EH (cell line): ENCODE measurements around the gene SLC24A3.

Experiments used
- DNase-seq: peaks from one replicate; pipeline ENCODE4 v3.0.0-alpha.2; 2015; ENCODE audit warnings: low read depth

SLC24A3 gene

DNA sequence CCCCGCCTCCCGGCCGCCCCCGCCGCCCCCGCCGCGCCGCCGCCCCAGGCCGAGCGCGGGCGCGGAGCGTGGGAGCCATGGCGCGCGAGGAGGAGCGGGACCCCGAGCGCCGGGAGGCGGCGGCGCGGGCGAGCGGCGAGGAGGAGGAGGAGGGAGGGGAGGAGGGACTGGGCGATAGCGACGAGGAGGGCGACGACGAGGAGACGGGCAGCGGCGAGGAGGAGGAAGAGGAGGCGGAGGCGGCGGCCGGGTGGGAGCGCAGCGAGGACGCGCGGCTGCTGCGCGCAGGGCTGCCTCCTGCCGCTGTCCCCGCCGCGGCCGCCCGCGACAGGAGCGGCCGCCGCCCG lies at the start of gene SLC24A3:
Gene SLC24A3, plus strand, starts transcription at position 174 of the 347 bp plus-strand sequence.
- DNase-seq = no peak

GRCh38 chr20:19170148-19170547 lies 42.3 kb upstream of the SLC24A3 start:
- DNase-seq = no peak

DNA sequence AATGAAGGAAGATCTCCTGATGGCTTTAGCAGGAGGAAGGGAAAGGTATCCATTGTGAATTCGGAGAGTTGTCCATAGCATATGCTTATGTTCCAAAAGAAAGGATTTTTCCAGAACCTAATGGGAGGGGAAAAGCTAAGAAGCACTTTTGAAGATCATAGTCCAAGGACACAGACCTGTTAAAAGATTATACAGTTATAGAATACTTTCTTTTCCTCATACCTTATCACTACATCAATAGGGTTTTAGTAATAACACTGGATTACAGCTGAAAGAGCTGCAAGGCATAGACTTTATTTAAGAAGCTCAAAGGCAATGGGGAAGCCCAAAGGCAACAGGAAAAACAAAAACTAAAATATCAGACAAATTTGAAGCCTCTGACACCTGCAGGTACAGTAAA lies 39.8 kb upstream of the SLC24A3 start:
- DNase-seq = no peak

DNA sequence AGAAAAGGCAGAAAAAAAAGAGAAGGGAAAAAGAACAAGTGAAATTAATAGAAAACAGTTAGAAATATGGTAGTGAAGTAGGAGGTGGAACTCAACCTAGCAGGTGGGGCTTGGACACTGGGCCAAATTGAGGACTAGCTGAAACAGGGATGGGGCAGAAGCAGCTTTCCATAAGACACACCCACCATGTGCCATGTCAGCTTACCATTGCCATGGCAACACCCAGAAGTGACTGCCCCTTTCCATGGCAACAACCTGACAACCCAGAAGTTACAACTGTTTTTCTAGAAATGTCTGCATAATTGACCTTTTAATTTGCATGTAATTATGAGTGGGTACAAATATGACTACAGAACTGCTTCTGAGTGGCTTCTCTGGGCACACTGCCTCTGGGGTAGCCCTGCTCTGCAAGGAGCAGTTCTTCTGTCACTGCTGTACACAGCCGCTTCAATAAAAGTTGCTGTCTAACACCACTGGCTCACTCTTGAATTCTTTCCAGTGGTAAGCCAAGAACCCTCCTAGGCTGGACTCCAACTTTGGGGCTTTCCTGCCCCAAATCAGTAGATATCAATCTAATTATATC lies 35.9 kb upstream of the SLC24A3 start:
- DNase-seq = no peak

GRCh38 chr20:19181552-19181951 lies 30.9 kb upstream of the SLC24A3 start:
- DNase-seq = peak; percentile 9

- no peak for DNase-seq
Measured at GRCh38 chr20:19185083-19185482, 27.4 kb upstream of the SLC24A3 start.

DNA sequence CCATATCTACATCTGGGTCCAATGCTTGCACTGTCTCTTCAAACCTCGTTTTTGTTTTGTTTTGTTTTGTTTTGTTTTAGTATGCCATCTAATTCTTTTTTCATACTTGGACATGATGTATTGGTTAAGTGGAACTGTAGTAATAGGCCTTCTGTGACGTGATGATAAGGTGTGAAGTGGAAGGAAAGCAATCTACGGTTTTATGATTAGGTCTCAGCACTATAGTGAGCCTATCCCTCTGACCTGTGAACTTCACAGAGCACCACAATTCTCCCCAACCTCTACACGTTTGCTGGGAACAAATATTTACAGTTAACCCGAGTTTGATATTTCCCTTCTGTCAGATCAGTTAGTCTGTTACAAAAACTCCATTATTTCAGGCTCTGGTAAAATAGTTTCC lies 19.1 kb upstream of the SLC24A3 start:
- no peak for DNase-seq

- peak; percentile 58 for DNase-seq
Measured at GRCh38 chr20:19205981-19206396, 6.5 kb upstream of the SLC24A3 start.

DNA sequence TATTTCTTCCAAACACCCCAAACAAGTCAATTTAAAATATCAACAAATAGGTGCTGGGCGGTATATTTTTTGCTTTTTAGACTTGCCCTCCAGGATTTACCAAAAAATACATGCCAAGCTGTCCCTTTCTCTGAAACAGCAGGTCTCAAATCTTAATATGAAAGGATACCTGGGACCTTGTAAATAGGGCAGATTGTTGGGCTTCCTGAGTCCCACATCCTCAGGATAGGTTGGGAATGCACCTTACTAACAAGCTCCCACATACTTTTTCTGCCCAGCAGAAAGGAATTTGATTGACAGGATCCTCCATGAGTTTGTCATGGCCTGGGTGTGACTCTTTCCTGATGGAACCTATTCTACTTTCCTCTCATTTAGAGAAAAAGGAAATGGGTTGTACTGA lies 4.9 kb upstream of the SLC24A3 start:
- DNase-seq = no peak

DNA sequence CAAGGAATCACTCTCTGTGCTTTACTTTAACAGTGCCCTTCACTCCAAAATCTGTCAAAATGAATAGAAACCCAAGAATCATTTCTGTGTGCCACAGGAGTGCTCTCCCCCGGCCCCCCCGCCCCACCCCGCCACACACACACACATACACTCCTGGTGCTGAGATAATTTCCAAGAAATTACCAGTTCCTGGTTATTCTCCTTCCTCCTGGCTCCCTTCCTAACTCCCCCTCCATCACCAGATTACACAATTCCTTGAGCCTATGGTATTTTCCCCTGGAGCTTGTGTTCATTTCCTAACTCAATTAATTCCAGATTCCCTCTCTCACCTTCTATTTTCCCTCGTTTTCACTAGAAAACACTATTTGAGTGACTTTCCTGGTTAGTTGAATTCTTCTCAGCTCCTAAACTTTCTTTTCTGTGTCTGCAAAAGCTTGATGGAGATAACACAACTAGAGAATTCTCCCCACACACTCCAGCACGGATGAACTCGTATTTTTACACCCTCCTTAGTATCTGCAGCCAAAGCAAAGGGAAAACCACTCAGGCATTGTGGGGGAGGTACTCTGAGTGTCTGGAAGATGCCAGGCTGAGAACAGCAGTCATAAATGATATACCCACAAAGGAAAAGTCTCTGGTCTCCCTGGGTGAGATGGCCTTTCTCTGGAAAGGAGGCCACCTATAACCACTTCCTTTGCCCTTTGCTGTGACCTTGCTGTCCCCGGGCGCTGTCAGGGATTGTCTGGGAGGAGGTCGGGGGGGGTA lies 1.9 kb upstream of the SLC24A3 start:
- DNase-seq = peak; percentile 69

DNA sequence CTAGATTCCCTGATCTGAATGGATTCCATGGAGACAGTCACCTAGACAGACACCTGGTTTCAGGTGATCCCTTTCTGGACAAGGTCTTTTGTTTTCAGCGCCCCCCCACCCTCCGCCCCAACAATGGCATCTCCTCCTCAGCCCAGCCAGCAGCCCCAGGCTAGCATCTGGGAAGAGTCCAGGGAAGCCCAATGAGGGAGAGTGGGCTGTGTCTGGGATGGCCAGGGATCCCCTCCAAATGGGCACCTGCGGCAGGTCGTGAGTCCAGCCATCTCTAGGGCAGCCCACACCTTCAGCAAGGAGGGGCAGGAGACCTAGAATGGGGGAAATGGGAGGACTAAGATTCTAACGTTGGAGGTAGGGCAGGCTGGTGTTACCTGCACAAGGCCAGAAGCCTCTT lies 1.2 kb upstream of the SLC24A3 start:
- DNase-seq = no peak

- DNase-seq = peak; percentile 34
Measured at GRCh38 chr20:19211661-19212468, 577 bp upstream of the SLC24A3 start.

- DNase-seq = peak; percentile 77
Measured at GRCh38 chr20:19212821-19213502, 520 bp downstream of the SLC24A3 start.

DNA sequence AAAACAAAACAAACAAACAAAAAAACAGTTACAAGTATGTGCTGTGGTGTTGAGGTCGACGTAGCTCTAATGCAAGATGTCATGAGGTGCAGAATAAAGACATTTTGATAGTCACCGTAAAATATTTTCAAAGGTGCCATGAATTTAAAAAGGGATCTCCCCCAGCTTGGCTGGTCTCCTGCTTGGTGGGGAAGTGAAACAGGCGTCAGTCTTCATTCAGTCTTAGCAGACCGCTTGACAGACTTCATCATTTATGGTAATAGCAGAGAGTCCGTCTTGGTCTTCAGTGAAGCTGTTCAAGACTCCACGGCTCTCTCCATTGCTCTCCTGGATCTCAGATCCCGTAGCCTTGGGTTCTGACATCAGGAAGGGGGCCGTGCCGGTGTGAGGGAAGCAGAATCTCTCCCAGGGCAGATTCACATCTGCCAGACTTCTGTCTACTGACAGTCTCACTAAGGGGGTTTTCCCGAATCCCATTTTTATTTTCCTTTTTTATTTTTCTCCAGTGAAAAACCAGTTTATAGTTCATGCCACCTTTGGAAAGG lies 1.6 kb downstream of the SLC24A3 start:
- no peak for DNase-seq

DNA sequence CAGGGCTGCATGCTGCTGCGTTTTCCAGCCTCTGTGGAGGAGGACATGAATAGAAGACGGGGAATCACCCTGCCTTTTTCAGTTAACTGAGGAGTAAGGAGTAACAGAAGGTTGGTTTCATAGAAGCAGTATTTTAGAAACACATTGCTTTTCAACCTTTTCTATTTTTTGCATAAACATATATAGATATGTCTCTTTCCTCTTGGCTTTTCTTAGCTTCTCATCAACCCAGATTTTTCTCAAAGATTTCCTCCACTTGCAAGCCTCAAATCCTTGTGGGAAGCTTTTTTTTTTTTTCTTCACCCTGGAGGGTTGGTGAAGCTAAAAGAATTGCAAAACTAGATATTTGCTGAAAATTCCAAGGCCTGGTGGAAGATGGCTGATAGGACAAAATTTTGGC lies 6.0 kb downstream of the SLC24A3 start:
- DNase-seq = peak; percentile 1

DNA sequence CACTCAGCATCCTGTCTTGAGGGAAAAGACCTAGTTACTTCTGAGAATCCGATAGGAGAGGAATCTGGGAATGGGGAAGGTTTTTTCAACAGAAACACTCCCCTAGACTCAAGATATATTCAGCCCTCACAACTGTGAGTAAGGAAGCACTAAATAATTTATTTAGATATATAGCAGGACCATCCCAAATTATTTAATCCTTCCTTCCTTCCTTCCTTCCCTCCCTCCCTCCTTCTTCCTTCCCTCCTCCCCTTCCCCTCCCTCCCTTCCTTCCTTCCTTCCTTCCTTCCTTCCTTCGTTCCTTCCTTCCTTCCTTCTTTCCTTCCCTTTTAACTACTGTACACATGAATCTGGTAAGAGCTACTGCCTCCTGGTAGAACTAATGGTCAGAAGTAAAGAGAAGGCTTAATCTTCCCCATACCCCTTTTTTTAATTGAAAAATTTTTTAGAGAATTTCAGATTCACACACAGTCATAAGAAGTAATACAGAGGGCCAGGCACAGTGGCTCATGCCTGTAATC lies 10.1 kb downstream of the SLC24A3 start:
- DNase-seq = no peak

- peak; percentile 7 for DNase-seq
Measured at GRCh38 chr20:19223640-19224039, 11.2 kb downstream of the SLC24A3 start.

DNA sequence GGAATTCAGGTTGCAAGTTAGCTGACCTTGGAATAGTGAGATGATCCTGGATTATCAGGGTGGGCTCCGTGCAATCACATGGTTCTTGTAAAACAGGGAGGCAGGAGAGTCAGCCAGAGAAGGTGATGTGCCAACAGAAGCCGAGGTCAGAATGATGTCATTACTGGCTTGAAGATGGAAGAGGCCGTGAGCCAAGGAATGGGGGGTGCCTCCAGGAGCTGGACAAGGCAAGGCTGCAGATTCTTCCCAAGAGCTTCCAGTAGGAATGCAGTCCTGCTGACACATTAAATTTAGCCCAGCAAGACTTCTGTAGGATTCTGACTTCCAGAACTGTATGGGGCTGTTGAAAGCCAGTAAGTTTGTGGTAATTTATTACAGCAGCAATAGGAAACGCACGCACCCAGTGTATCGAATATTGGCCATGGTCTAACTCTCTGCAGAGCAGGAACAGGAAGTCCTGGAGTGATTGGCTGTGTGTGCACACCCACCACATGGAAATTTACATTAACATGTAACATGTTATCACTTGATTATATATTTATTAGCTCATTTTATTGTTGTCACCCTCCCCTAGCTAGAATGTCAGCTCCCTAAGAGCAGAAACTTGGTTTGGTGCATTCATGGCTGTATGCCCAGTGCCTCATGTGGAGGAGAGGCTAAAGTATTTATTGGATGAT lies 19.1 kb downstream of the SLC24A3 start:
- DNase-seq = no peak

- DNase-seq = no peak
Measured at GRCh38 chr20:19232997-19233794, 20.8 kb downstream of the SLC24A3 start.

DNA sequence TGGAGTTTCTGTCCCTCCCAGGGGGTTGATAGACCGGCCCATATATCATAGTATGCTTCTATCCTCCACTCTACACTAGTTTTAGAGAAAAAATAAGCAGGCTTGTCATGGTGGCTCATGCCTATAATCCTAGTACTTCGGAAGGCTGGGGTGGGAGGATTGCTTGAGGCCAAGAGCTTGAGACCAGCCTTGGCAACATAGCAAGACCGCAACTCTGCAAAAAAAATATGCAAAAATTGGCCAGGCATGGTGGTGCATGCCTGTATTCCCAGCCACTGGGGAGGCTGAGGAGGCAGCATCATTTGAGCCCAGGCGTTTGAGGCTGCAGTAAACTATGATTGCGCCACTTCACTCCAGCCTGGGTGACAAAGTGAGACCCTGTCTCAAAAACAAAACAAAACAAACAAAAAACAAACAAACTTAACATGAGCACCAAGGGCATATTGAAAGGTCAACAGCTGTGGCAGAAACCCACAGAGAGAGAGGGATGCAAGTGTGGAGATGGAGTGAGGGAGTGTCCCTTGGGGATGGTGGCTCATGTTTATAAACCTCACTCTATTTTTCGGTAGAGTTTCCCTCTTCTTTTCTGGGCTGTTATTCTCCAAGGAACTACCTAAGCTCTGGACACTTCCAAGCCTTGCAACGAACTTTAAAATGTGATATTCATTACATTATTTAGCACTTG lies 24.1 kb downstream of the SLC24A3 start:
- DNase-seq = no peak
